Colonic mucosa (tissue), 4 donors: Measurements from ENCODE around the gene CCDC158. TPM values are rescaled to one million over a fixed set of nuclear protein-coding genes. Genes with fewer than 3 reads are reported as not detected.

Source experiments
- DNase-seq: peaks from one replicate; pipeline ENCODE4 v3.0.0-alpha.2; 2020
- H3K27ac ChIP-seq: fragments of 200-600 bp; one replicate; pipeline ENCODE4 v1.8.0; 2021
- H3K27me3 ChIP-seq: fragments of 200-600 bp; one replicate; pipeline ENCODE4 v1.8.0; 2021
- H3K36me3 ChIP-seq: fragments of 200-600 bp; one replicate; pipeline ENCODE4 v1.8.0; 2021
- H3K4me1 ChIP-seq: fragments of 200-600 bp; one replicate; pipeline ENCODE4 v1.8.0; 2021; ENCODE audit warnings: mild to moderate bottlenecking
- H3K4me3 ChIP-seq: fragments of 200-600 bp; one replicate; pipeline ENCODE4 v1.8.0; 2021
- H3K9ac ChIP-seq, 2 donors: one replicate each; pipeline ENCODE4 v1.7.0; 2013; ENCODE audit warnings: control low read depth in 2 of 2, low read depth in 2 of 2, low read length in 2 of 2
- H3K9me3 ChIP-seq: fragments of 200-600 bp; one replicate; pipeline ENCODE4 v1.8.0; 2021
- intact Hi-C: fragments of 100-400 bp; cut with DNase I; formaldehyde crosslinking; loops from one replicate; pipeline ENCODE4 v1.14.1; 2022
- total RNA-seq, 2 donors: library from RNA; stranded (reverse); fragmentation: NEBNext Ultra II Directional in 1 of 2; extraction: Animal tissue kit (Norgen Biotek cat#: 25700) in 1 of 2; gene quantifications; one replicate each; pipeline ENCODE4 v1.2.1, GENCODE V29; 2021
- TF ChIP-seq, protein P1 (sequence below): fragments of 200-600 bp; IDR thresholded peaks from one replicate; pipeline ENCODE4 v1.8.0; 2022; ENCODE audit warnings: antibody characterized with exemption, mild to moderate bottlenecking
- donor health status: healthy.
- donor health status: DM: no; HTN: no; CAD: no.
- donor health status: DM: no; HTN: no; CAD: no.

The CCDC158 gene
- total RNA-seq, 2 donors from 2014 or later: not detected

DNA sequence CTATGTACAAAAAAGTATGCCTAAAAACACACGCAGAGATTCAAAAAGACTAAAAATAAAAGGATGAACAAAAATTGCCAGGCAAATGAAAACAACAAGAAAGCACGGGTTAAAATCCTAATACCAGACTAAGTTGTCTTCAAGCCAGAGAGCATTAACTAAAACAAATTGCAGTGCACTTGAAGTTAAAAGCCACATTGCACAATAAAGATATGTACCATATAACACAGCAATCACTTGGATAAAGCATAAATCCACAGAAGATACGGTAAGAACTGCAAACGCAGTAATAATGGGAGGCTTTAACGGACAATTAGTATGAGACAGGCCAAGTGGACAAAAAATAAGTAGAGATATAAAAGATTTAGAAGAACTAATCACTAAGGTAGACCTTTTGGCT lies 14.9 kb downstream of the CCDC158 start:
- Histone ChIP-seq H3K36me3 (no peaks in the 10 kb centered on the region), H3K27me3 (no peaks in the 10 kb centered on the region), H3K4me3 (no peak overlapping the region), H3K9ac (no peak overlapping the region), H3K9me3 (no peaks in the 10 kb centered on the region), H3K27ac (no peak overlapping the region), H3K4me1 (no peaks in the 10 kb centered on the region)
- no peak for DNase-seq
- intact Hi-C loops: no loop called here
- TF ChIP-seq, protein P1, sequence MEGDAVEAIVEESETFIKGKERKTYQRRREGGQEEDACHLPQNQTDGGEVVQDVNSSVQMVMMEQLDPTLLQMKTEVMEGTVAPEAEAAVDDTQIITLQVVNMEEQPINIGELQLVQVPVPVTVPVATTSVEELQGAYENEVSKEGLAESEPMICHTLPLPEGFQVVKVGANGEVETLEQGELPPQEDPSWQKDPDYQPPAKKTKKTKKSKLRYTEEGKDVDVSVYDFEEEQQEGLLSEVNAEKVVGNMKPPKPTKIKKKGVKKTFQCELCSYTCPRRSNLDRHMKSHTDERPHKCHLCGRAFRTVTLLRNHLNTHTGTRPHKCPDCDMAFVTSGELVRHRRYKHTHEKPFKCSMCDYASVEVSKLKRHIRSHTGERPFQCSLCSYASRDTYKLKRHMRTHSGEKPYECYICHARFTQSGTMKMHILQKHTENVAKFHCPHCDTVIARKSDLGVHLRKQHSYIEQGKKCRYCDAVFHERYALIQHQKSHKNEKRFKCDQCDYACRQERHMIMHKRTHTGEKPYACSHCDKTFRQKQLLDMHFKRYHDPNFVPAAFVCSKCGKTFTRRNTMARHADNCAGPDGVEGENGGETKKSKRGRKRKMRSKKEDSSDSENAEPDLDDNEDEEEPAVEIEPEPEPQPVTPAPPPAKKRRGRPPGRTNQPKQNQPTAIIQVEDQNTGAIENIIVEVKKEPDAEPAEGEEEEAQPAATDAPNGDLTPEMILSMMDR: no peak

DNA sequence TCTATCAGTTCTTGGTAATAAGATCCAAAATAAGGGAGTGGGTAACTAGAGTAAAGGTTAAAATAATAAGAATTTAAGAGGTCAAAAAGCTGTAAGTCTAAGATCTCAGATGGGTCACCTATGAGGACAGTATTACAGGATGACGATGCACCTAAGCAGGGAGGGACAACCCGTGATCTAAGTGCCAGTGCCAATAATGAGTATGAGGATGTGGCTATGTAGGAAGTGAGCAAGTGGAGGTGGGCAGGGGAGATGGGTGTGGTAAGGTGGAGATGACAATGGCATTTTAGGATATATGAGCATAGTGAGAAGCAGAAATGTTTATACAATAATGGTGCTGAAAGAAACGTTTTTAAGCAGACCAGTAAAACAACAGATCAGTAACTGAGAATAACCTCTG lies 19.3 kb downstream of the CCDC158 start:
- Histone ChIP-seq H3K9me3 (no peaks in the 10 kb centered on the region), H3K4me3 (no peak overlapping the region), H3K36me3 (no peaks in the 10 kb centered on the region), H3K27ac (no peak overlapping the region), H3K4me1 (no peaks in the 10 kb centered on the region), H3K27me3 (no peaks in the 10 kb centered on the region), H3K9ac (no peak overlapping the region)
- no peak for DNase-seq
- intact Hi-C loops: no loop called here
- TF ChIP-seq, protein P1: no peak

DNA sequence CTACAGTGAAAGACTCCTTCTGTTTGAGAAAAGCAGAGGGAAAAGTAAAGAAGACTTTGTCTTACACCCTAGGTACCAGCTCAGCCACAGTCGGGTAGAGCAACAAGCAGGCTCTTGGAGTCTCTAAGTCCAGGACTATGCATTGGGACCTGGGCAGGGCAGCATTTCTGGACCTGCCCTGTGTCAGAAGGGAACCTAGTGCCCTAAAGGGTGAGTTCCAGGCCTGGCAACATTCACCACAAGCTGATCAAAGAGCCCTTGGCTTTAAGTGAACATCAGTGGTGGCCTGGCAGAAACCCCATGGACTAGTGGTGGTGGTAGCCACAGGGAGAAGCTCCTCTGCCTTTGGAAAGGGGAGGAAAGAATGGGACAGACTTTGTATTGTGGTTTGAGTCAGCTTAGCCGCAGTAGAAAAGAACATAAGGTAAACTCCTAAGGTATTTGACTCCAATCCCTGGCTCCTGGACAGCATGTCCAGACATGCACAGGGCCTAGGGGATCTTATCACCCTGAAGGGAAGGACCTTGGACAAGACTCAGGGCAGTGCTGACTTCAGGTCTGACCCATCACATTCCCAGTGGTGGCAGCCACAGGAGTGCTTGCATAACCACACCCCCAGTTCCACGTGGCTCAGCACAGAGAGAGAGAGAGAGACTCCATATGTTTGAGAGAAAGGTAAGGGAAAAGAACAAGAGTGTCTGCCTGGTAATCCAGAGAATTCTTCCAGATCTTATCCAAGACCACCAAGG lies 32.6 kb downstream of the CCDC158 start:
- H3K36me3 ChIP-seq: no peaks in the 10 kb centered on the region
- no peaks in the 10 kb centered on the region for H3K4me1 ChIP-seq
- DNase-seq: no peak
- H3K9ac ChIP-seq: no peak overlapping the region
- TF ChIP-seq, protein P1: no peak
- no peak overlapping the region for H3K4me3 ChIP-seq
- H3K27ac ChIP-seq: no peak overlapping the region
- H3K9me3 ChIP-seq: no peaks in the 10 kb centered on the region
- intact Hi-C loops: no loop called here
- no peaks in the 10 kb centered on the region for H3K27me3 ChIP-seq

DNA sequence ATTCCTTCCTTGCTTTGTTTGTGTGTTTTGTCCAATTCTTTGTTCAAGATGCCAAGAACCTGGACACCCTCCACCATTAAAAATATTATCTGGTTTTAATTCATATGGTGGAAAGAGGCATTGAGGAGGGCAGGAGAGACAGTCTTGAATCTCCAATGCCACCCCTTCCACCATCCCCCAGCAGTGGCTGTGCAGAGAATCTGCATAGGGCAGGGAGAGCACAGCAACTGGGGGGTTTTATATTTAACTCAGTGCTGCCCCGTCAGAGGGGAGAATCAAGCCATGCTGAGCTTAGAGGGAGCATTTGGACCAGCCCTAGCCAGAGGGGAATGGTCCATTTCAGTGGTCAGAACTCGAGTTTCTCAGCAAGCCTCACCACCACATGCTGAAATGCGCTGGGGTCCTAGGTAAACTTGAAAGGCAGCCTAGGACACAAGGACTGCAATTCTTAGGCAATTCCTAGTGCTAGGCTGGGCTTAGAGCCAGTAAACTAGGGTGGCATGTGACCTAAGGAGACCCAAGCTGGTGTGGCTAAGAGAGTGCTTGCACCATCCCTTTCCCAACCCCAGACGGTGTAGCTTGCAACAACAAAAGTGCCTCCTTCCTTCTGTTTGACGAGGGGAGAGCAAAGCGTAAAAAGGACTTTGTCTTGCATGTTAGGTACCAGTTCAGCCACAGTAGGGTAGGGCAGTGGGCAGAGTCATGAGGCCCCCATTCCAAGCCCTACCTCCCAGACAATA lies 34.2 kb downstream of the CCDC158 start:
- DNase-seq: no peak
- Histone ChIP-seq H3K36me3 (no peaks in the 10 kb centered on the region), H3K9me3 (no peaks in the 10 kb centered on the region), H3K9ac (no peak overlapping the region), H3K27me3 (no peaks in the 10 kb centered on the region), H3K4me1 (no peaks in the 10 kb centered on the region), H3K27ac (no peak overlapping the region), H3K4me3 (no peak overlapping the region)
- intact Hi-C loops: no loop called here
- TF ChIP-seq, protein P1: no peak

DNA sequence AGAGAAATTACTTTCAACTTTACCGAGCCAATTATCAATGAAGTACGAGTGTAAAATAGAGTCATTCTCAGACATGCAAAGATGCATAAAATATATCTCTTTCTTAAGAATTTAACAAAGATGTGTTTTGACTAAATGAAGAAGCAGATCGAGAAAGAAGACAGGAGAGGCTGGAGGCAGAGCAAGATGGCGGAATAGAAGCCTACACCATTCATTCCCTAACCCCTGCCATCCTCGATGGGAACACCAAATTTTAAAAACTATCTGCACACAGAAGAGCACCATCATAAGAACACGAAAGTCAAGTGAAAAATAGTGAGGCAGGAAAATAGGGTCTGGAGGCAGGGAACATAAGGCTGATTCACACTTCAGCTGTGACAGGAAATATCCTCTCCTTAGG lies 35.0 kb downstream of the CCDC158 start:
- intact Hi-C loops: no loop called here
- Histone ChIP-seq H3K27ac (no peak overlapping the region), H3K27me3 (no peaks in the 10 kb centered on the region), H3K36me3 (no peaks in the 10 kb centered on the region), H3K4me3 (no peak overlapping the region), H3K4me1 (no peaks in the 10 kb centered on the region), H3K9me3 (no peaks in the 10 kb centered on the region), H3K9ac (no peak overlapping the region)
- TF ChIP-seq, protein P1: no peak
- no peak for DNase-seq
